Measurements from ENCODE around the gene TAGLN2. TPM values are rescaled to one million over a fixed set of nuclear protein-coding genes. Genes with fewer than 3 reads are reported as not detected.

Gene TAGLN2
- total RNA-seq, 1 experiment from 2014 or later: 66.9 TPM

GRCh38 chr1:159916242-159917051 is 8.9 kb downstream of the TAGLN2 start:
- CTCF ChIA-PET: interaction anchor here (1.0 to 1.8 kb wide), 6 partner anchors 8 to 136 kb away, joined by 3 to 16 read pairs (median 4); partner anchors contain the start of gene DUSP23
- no peak for DNase-seq (ENCODE audit: low spot score)
- POLR2A ChIA-PET: no interaction called here
- H3K4me1 Mint-ChIP-seq: peaks cover 45% of the 10 kb centered on the region
- no peak for TF ChIP-seq NR1H2 (CRISPR knock-in tag; IDR thresholded peaks at IDR 0.05)
- TF ChIP-seq MAX (CRISPR knock-in tag; IDR thresholded peaks at IDR 0.05): no peak
- no peak for TF ChIP-seq USF2 (CRISPR knock-in tag; IDR thresholded peaks at IDR 0.05)
- no peak for TF ChIP-seq ZNF532 (CRISPR knock-in tag; IDR thresholded peaks at IDR 0.05; ENCODE audit: borderline replicate concordance)
- no peak for TF ChIP-seq ETV6 (CRISPR knock-in tag; IDR thresholded peaks at IDR 0.05)
- TF ChIP-seq IRF1 (CRISPR knock-in tag; IDR thresholded peaks at IDR 0.05): no peak
- TF ChIP-seq CREB1 (CRISPR knock-in tag; IDR thresholded peaks at IDR 0.05): no peak
- no peak for TF ChIP-seq HMGXB4 (CRISPR knock-in tag; IDR thresholded peaks at IDR 0.05)
- no peaks in the 10 kb centered on the region for H3K9me3 Mint-ChIP-seq
- H3K36me3 Mint-ChIP-seq: peaks cover 4% of the 10 kb centered on the region
- no peaks in the 10 kb centered on the region for H3K27me3 Mint-ChIP-seq (ENCODE audit: low read depth)
- ATAC-seq: peak; percentile 64
- H3K27ac Mint-ChIP-seq: peak overlapping the region; percentile 92
- no peak overlapping the region for H3K4me3 Mint-ChIP-seq

- Mint-ChIP-seq H3K9me3 (no peaks in the 10 kb centered on the region), H3K4me3 (no peak overlapping the region), H3K27ac (peak overlapping the region; percentile 88), H3K36me3 (peaks cover 4% of the 10 kb centered on the region), H3K4me1 (peaks cover 52% of the 10 kb centered on the region), H3K27me3 (ENCODE audit: low read depth) (no peaks in the 10 kb centered on the region)
- DNase-seq (ENCODE audit: low spot score) (no peak), ATAC-seq (peak; percentile 18)
- CTCF ChIA-PET: interaction anchor here (0.6 to 1.8 kb wide), 8 partner anchors 9 to 135 kb away, joined by 3 to 16 read pairs (median 4); partner anchors contain the start of gene DUSP23
- POLR2A ChIA-PET: no interaction called here
- TF ChIP-seq GABPB1 (CRISPR knock-in tag; IDR thresholded peaks at IDR 0.05): no peak
- no peak for TF ChIP-seq GRHL2 (CRISPR knock-in tag; IDR thresholded peaks at IDR 0.05; ENCODE audit: insufficient replicate concordance, severe bottlenecking)
- TF ChIP-seq IRF1 (CRISPR knock-in tag; IDR thresholded peaks at IDR 0.05): no peak
- TF ChIP-seq CDX4 (CRISPR knock-in tag; IDR thresholded peaks at IDR 0.05; ENCODE audit: borderline replicate concordance): no peak
- TF ChIP-seq FOXJ3 (CRISPR knock-in tag; IDR thresholded peaks at IDR 0.05; ENCODE audit: borderline replicate concordance): no peak
- TF ChIP-seq ZNF532 (CRISPR knock-in tag; IDR thresholded peaks at IDR 0.05; ENCODE audit: borderline replicate concordance): no peak
- TF ChIP-seq ZBTB43 (CRISPR knock-in tag; IDR thresholded peaks at IDR 0.05): no peak
Measured at GRCh38 chr1:159915571-159916241, 9.6 kb downstream of the TAGLN2 start.
